ENCODE measurements around the gene SPSB4.

GRCh38 chr3:141011997-141012262 is 39.2 kb upstream of the SPSB4 start:
- TF ChIP-seq CTCF (IDR thresholded peaks at IDR 0.05), result no peak
- TF ChIP-seq POLR2A (IDR thresholded peaks at IDR 0.05), result no peak
- TF ChIP-seq POLR2AphosphoS5 (IDR thresholded peaks at IDR 0.05), result no peak
